Measurements from ENCODE around the gene MFSD1. TPM values are rescaled to one million over a fixed set of nuclear protein-coding genes. Genes with fewer than 3 reads are reported as not detected.

Gene MFSD1
- total RNA-seq, result 100 to 1,000 TPM in 3 of 4 donors, 10 to 100 TPM in 1; 52.0 to 152 (median 104) TPM

- intact Hi-C loops (cut with DNase I; ENCODE audit: low total_unique reads), result no loop called here
- no peaks in the 10 kb centered on the region for H3K36me3 ChIP-seq
- no peaks in the 10 kb centered on the region for H3K27me3 ChIP-seq
- peaks cover 0 to 3% of the 10 kb centered on the region in 2 donors for H3K4me1 ChIP-seq
- H3K4me3 ChIP-seq, result peak within 1 kb of the TSS; percentile 80 to 92
- H3K9me3 ChIP-seq, result no peaks in the 10 kb centered on the region
- H3K27ac ChIP-seq, result peak within 1 kb of the TSS; percentile 74 to 84
- TF ChIP-seq CTCF (IDR thresholded peaks at IDR 0.05) (peak in 1 of 4 experiments; percentile 8), POLR2A (IDR thresholded peaks at IDR 0.05) (peak; percentile 44 to 64)
- peak; percentile 93 for DNase-seq
These were observed at the start of gene MFSD1 for GRCh38 chr3:158801696-158802408. Gene MFSD1, plus strand, starts transcription at chr3:158802054. Its CDS starts 99 bp downstream, at chr3:158802153.

GRCh38 chr3:158753854-158754253 is 48.0 kb upstream of the MFSD1 start:
- Histone ChIP-seq H3K4me1 (no peaks in the 10 kb centered on the region), H3K27me3 (no peaks in the 10 kb centered on the region), H3K27ac (no peak overlapping the region), H3K9me3 (no peaks in the 10 kb centered on the region), H3K4me3 (no peak overlapping the region), H3K36me3 (no peaks in the 10 kb centered on the region)
- intact Hi-C loops (cut with DNase I; ENCODE audit: low total_unique reads), result no loop called here
- TF ChIP-seq POLR2A (IDR thresholded peaks at IDR 0.05) (no peak), CTCF (IDR thresholded peaks at IDR 0.05) (no peak)
- DNase-seq, result no peak

GRCh38 chr3:158755421-158755820 is 46.4 kb upstream of the MFSD1 start:
- Histone ChIP-seq H3K4me3 (no peak overlapping the region), H3K9me3 (no peaks in the 10 kb centered on the region), H3K36me3 (no peaks in the 10 kb centered on the region), H3K27me3 (no peaks in the 10 kb centered on the region), H3K4me1 (no peaks in the 10 kb centered on the region), H3K27ac (no peak overlapping the region)
- no peak for DNase-seq
- TF ChIP-seq CTCF (IDR thresholded peaks at IDR 0.05) (no peak), POLR2A (IDR thresholded peaks at IDR 0.05) (no peak)
- intact Hi-C loops (cut with DNase I; ENCODE audit: low total_unique reads), result no loop called here

- H3K27ac ChIP-seq, result no peak overlapping the region
- no peaks in the 10 kb centered on the region for H3K4me1 ChIP-seq
- TF ChIP-seq POLR2A (IDR thresholded peaks at IDR 0.05) (no peak), CTCF (IDR thresholded peaks at IDR 0.05) (no peak)
- no peak overlapping the region for H3K4me3 ChIP-seq
- no peaks in the 10 kb centered on the region for H3K36me3 ChIP-seq
- no peaks in the 10 kb centered on the region for H3K27me3 ChIP-seq
- intact Hi-C loops (cut with DNase I; ENCODE audit: low total_unique reads), result no loop called here
- no peaks in the 10 kb centered on the region for H3K9me3 ChIP-seq
- no peak for DNase-seq
These were observed 40.5 kb upstream of the MFSD1 start for GRCh38 chr3:158761350-158761749.

GRCh38 chr3:158762701-158763100 is 39.2 kb upstream of the MFSD1 start:
- TF ChIP-seq CTCF (IDR thresholded peaks at IDR 0.05) (no peak), POLR2A (IDR thresholded peaks at IDR 0.05) (no peak)
- peak overlapping the region in 1 of 2 donors; percentile 19 for H3K27ac ChIP-seq

More at GRCh38 chr3:158762701-158763100, 39.2 kb upstream of the MFSD1 start:
- Histone ChIP-seq H3K27me3 (no peaks in the 10 kb centered on the region), H3K36me3 (no peaks in the 10 kb centered on the region), H3K9me3 (no peaks in the 10 kb centered on the region), H3K4me1 (peaks cover 0 to 3% of the 10 kb centered on the region in 2 donors), H3K4me3 (no peak overlapping the region)
- no peak for DNase-seq
- intact Hi-C loops (cut with DNase I; ENCODE audit: low total_unique reads), result no loop called here
